Measurements from ENCODE around the gene FRMPD1. TPM values are rescaled to one million over a fixed set of nuclear protein-coding genes. Genes with fewer than 3 reads are reported as not detected.
A peak's percentile ranks its signal among the peaks of the same experiment; 100 is the strongest.

FRMPD1 gene
- total and polyA plus RNA-seq, 2 of the 13 experiments (the other 11 are each of a cell fraction or from before 2014, with no cell fraction given) = not detected

GRCh38 chr9:37747271-37747753 lies 96.6 kb downstream of the FRMPD1 start (continued):
- no peak for TF ChIP-seq ZNF276 (CRISPR knock-in tag; IDR thresholded peaks at IDR 0.05; ENCODE audit: low read depth)
- no peak for TF ChIP-seq ZNF747 (CRISPR knock-in tag; IDR thresholded peaks at IDR 0.05; ENCODE audit: borderline replicate concordance)
- TF ChIP-seq HOMEZ (CRISPR knock-in tag; IDR thresholded peaks at IDR 0.05; ENCODE audit: low read depth) = no peak
- no peak for TF ChIP-seq MTA3 (CRISPR knock-in tag; IDR thresholded peaks at IDR 0.05)
- TF ChIP-seq ZNF329 (CRISPR knock-in tag; IDR thresholded peaks at IDR 0.05; ENCODE audit: low read depth) = no peak
- TF ChIP-seq ZNF292 (CRISPR knock-in tag; IDR thresholded peaks at IDR 0.05; ENCODE audit: borderline replicate concordance, low read depth) = no peak
- TF ChIP-seq GTF3A (CRISPR knock-in tag; conservative IDR thresholded peaks at IDR 0.05) = no peak
- no peak for TF ChIP-seq NFKBIZ (CRISPR knock-in tag; IDR thresholded peaks at IDR 0.05)
- TF ChIP-seq KDM2A (CRISPR knock-in tag; IDR thresholded peaks at IDR 0.05; ENCODE audit: borderline replicate concordance, low read depth) = no peak
- TF ChIP-seq ZNF614 (CRISPR knock-in tag; IDR thresholded peaks at IDR 0.05; ENCODE audit: borderline replicate concordance) = no peak
- no peak for TF ChIP-seq SMAD3 (CRISPR knock-in tag; IDR thresholded peaks at IDR 0.05)
- TF ChIP-seq HNF1B (CRISPR knock-in tag; IDR thresholded peaks at IDR 0.05) = no peak
- no peak for TF ChIP-seq SKI (IDR thresholded peaks at IDR 0.05; ENCODE audit: partially characterized antibody)
- TF ChIP-seq MIXL1 (CRISPR knock-in tag; IDR thresholded peaks at IDR 0.05) = no peak
- no peak for TF ChIP-seq TRIM22 (IDR thresholded peaks at IDR 0.05)
- TF ChIP-seq ZNF720 (CRISPR knock-in tag; IDR thresholded peaks at IDR 0.05) = no peak
- TF ChIP-seq SMYD3 (CRISPR knock-in tag; IDR thresholded peaks at IDR 0.05) = no peak
- 0 out of 2 replicates have a peak, but pooled peaks have one; percentile 9 for TF ChIP-seq ARID5B (CRISPR knock-in tag; IDR thresholded peaks at IDR 0.05)
- TF ChIP-seq XRCC5 (optimal IDR thresholded peaks at IDR 0.05; ENCODE audit: low read length) = peak; percentile 57
- no peak for TF ChIP-seq PTBP1 (IDR thresholded peaks at IDR 0.05; ENCODE audit: low read depth, low read length, poor library complexity, severe bottlenecking)
- TF ChIP-seq TSC22D2 (CRISPR knock-in tag; IDR thresholded peaks at IDR 0.05; ENCODE audit: borderline replicate concordance) = no peak
- no peak for TF ChIP-seq ZNF354B (CRISPR knock-in tag; IDR thresholded peaks at IDR 0.05)

All from HepG2 (cell line).